A549 (cell line): ENCODE measurements around the gene ELOVL2. TPM values are rescaled to one million over a fixed set of nuclear protein-coding genes. Genes with fewer than 3 reads are reported as not detected.

Experiments
- ATAC-seq, 2 experiments: fragments of 200-7000 bp in 1 of 2; fragments of >200 bp in 1 of 2; cut with Nextera tagmentation in 1 of 2; cut with Tn5 transposase in 1 of 2; 3 replicates each; pipeline versions ENCODE4 v1.8.0 to v1.9.1; 2018 to 2020; ENCODE audit warnings: mild to moderate bottlenecking in 1 of 2, moderate library complexity in 1 of 2
- CTCF ChIA-PET: fragments of 300-600 bp; sonication (Branson Sonifier 250); formaldehyde crosslinking; extraction: SDS; loops from one replicate; lab custom pipeline; 2021; ENCODE audit warnings: antibody characterized with exemption, inconsistent platforms; lab: Yijun Ruan, JAX
- POLR2A ChIA-PET: fragments of 350-600 bp; formaldehyde crosslinking; extraction: SDS; loops from one replicate; lab custom pipeline; 2021; ENCODE audit warnings: antibody characterized with exemption, inconsistent platforms; lab: Yijun Ruan, JAX
- DNase-seq, 2 experiments: peaks; one replicate each; pipeline versions ENCODE4 v3.0.0 to v3.0.0-alpha.2; 2011 to 2016; ENCODE audit warnings: low read depth in 1 of 2, low spot score in 1 of 2
- FAIRE-seq: peaks from 2 replicates; lab custom pipeline; 2011; peaks lifted over from hg19 to GRCh38; lab: Jason Lieb, UNC
- H3K27ac ChIP-seq, 2 experiments: fragments of >200 bp; sonication (Bioruptor Twin); formaldehyde crosslinking; 3 replicates each; pipeline ENCODE4 v1.5.1; 2016 to 2017
- H3K4me1 ChIP-seq: fragments of >200 bp; sonication (Bioruptor Twin); formaldehyde crosslinking; 3 replicates; pipeline ENCODE4 v1.6.1; 2016
- H3K4me2 ChIP-seq: fragments of >200 bp; sonication (Bioruptor Twin); formaldehyde crosslinking; 3 replicates; pipeline ENCODE4 v1.6.1; 2016
- H3K4me3 ChIP-seq: fragments of >200 bp; sonication (Bioruptor Twin); formaldehyde crosslinking; 3 replicates; pipeline ENCODE4 v1.5.1; 2016
- H3K9me3 ChIP-seq: fragments of >200 bp; sonication (Bioruptor Twin); formaldehyde crosslinking; 3 replicates; pipeline ENCODE4 v1.6.1; 2016
- BHLHE40 ChIP-seq: IDR thresholded peaks from 2 replicates; pipeline ENCODE4 v1.6.1; 2012; ENCODE audit warnings: low read depth, low read length, inconsistent platforms
- CBX2 ChIP-seq: fragments of 200-600 bp; sonication (generic); IDR thresholded peaks from 2 replicates; pipeline ENCODE4 v1.6.1; 2016; ENCODE audit warnings: low read depth, mild to moderate bottlenecking, borderline replicate concordance
- CHD4 ChIP-seq: fragments of 200-600 bp; sonication (generic); IDR thresholded peaks from 2 replicates; pipeline ENCODE4 v1.6.1; 2016; ENCODE audit warnings: antibody characterized with exemption, mild to moderate bottlenecking, borderline replicate concordance
- EHF ChIP-seq: fragments of 250-450 bp; sonication (Bioruptor Pico); IDR thresholded peaks from 2 replicates; pipeline ENCODE4 v1.5.0; 2020; ENCODE audit warnings: mild to moderate bottlenecking
- FOSB ChIP-seq: fragments of 250-450 bp; sonication (Bioruptor Pico); IDR thresholded peaks from 2 replicates; pipeline ENCODE4 v1.5.0; 2020; ENCODE audit warnings: mild to moderate bottlenecking, moderate library complexity
- FOSL2 ChIP-seq, 2 experiments: fragments of 450-650 bp in 1 of 2; fragments of >200 bp in 1 of 2; sonication (Bioruptor Twin) in 1 of 2; formaldehyde crosslinking; IDR thresholded peaks; 2 replicates each; pipeline versions ENCODE4 v1.5.0 to v1.6.1; 2016 to 2020; ENCODE audit warnings: mild to moderate bottlenecking in 1 of 2, moderate library complexity in 1 of 2
- GATA3 ChIP-seq: IDR thresholded peaks from 2 replicates; pipeline ENCODE4 v1.6.1; 2012; ENCODE audit warnings: borderline replicate concordance
- HDAC2 ChIP-seq: fragments of 200-600 bp; sonication (generic); IDR thresholded peaks from 2 replicates; pipeline ENCODE4 v1.6.1; 2016
- JUN ChIP-seq, 2 experiments: fragments of >200 bp; sonication (Bioruptor Twin); formaldehyde crosslinking; IDR thresholded peaks; 2 replicates in 1 of 2; 3 replicates in 1 of 2; pipeline ENCODE4 v1.6.1; 2016 to 2017
- KDM1A ChIP-seq: fragments of 200-600 bp; sonication (generic); IDR thresholded peaks from 2 replicates; pipeline ENCODE4 v1.6.1; 2016; ENCODE audit warnings: low read depth, mild to moderate bottlenecking
- KDM5A ChIP-seq: fragments of 200-600 bp; sonication (generic); IDR thresholded peaks from 2 replicates; pipeline ENCODE4 v1.6.1; 2016; ENCODE audit warnings: antibody characterized with exemption, mild to moderate bottlenecking
- MAFK ChIP-seq: fragments of 450-650 bp; IDR thresholded peaks from 2 replicates; pipeline ENCODE4 v1.6.1; 2014; ENCODE audit not compliant: partially characterized antibody
- MAZ ChIP-seq: fragments of 150-350 bp; IDR thresholded peaks from 2 replicates; pipeline ENCODE4 v1.6.1; 2014; ENCODE audit warnings: antibody characterized with exemption, low read depth, low read length, borderline replicate concordance
- NFE2L2 ChIP-seq: fragments of 150-350 bp; conservative IDR thresholded peaks from 2 replicates; pipeline ENCODE4 v1.6.1; 2014; ENCODE audit warnings: low read length
- PHF8 ChIP-seq: fragments of 200-600 bp; sonication (generic); IDR thresholded peaks from 2 replicates; pipeline ENCODE4 v1.6.1; 2016; ENCODE audit warnings: low read depth, mild to moderate bottlenecking, antibody characterized with exemption, moderate library complexity, borderline replicate concordance
- POLR2A ChIP-seq: IDR thresholded peaks from 2 replicates; pipeline ENCODE4 v1.6.1; 2012; ENCODE audit warnings: mild to moderate bottlenecking, low read length
- POLR2AphosphoS2 ChIP-seq: conservative IDR thresholded peaks from 2 replicates; pipeline ENCODE4 v1.6.1; 2012; ENCODE audit warnings: low read length, improper control_type of control experiment, inconsistent platforms
- RAD21 ChIP-seq, 2 experiments: fragments of >200 bp in 1 of 2; sonication (Bioruptor Twin) in 1 of 2; formaldehyde crosslinking in 1 of 2; IDR thresholded peaks in 1 of 2; conservative IDR thresholded peaks in 1 of 2; 2 replicates in 1 of 2; 3 replicates in 1 of 2; pipeline ENCODE4 v1.6.1; 2012 to 2018; ENCODE audit warnings: inconsistent platforms in 1 of 2
- RARB ChIP-seq: fragments of 250-450 bp; sonication (Bioruptor Pico); IDR thresholded peaks from 2 replicates; pipeline ENCODE4 v1.8.0; 2021; ENCODE audit warnings: mild to moderate bottlenecking, moderate library complexity
- RFX5 ChIP-seq: fragments of 450-650 bp; IDR thresholded peaks from 2 replicates; pipeline ENCODE4 v1.7.1; 2014; ENCODE audit warnings: antibody characterized with exemption, mild to moderate bottlenecking, moderate library complexity
- SMC3 ChIP-seq: fragments of >200 bp; sonication (Bioruptor Twin); formaldehyde crosslinking; IDR thresholded peaks from 3 replicates; pipeline ENCODE4 v1.6.1; 2018; ENCODE audit warnings: inconsistent platforms
- WGBS: methylation state at CpG from one replicate; pipeline ENCODE4 v1.1.6; 2017; ENCODE audit errors: missing lambda C conversion rate; 5-methylcytosine and 5-hydroxymethylcytosine counted together
- polyA plus RNA-seq, 4 experiments: library from polyadenylated mRNA; depleted of rRNA in 3 of 4; stranded (reverse); fragments of >200 nt; fragmentation: RNase III in 1 of 4; extraction: RNeasy Plus Mini Kit Qiagen cat#74134 plus additional on column Dnase treatment in 1 of 4; gene quantifications; 2 replicates in 3 of 4; 3 replicates in 1 of 4; pipeline ENCODE4 v1.2.3, GENCODE V29; 2011 to 2017
- TF ChIP-seq, protein P1 (sequence below): fragments of 200-600 bp; sonication (generic); IDR thresholded peaks from 2 replicates; pipeline ENCODE4 v1.6.1; 2016; ENCODE audit warnings: antibody characterized with exemption, mild to moderate bottlenecking, moderate library complexity
- TF ChIP-seq, protein P2 (sequence below): IDR thresholded peaks from 2 replicates; pipeline ENCODE4 v1.6.1; 2012
- TF ChIP-seq, protein P3 (sequence below): fragments of >200 bp; sonication (Bioruptor Twin); formaldehyde crosslinking; IDR thresholded peaks from 3 replicates; pipeline ENCODE4 v1.5.1; 2016
- TF ChIP-seq, protein P4 (sequence below): fragments of 250-450 bp; sonication (Bioruptor Pico); IDR thresholded peaks from 2 replicates; pipeline ENCODE4 v1.5.0; 2020; ENCODE audit warnings: low read depth, mild to moderate bottlenecking, moderate library complexity
- TF ChIP-seq, protein P5 (sequence below): IDR thresholded peaks from 2 replicates; pipeline ENCODE4 v1.6.1; 2012

ELOVL2 gene
- polyA plus RNA-seq, 2 of the 4 experiments (the other 2 are of a cell fraction): 12.4 to 15.5 TPM

DNA sequence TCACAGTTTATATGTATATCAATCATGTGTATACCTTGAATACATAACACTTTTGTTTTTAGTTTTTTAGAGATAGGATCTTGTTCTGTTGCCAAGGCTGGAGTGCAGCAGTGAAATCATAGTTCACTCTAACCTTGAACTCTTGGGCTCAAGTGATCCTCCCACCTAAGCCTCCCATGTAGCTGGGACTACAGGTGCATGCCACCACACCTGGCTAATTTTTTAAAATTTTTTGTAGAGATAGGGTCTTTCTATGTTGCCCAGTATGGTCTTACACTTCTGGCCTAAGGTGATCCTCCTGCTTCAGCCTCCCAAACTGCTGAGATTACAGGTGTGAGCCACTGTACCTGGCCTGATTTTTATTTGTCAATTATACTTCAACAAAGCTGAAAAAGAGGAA lies 87.3 kb downstream of the ELOVL2 start:
- H3K4me1 ChIP-seq: peaks cover 4% of the 10 kb centered on the region
- POLR2A ChIA-PET: no interaction called here
- no peak overlapping the region for H3K27ac ChIP-seq
- FAIRE-seq: no peak
- TF ChIP-seq KDM1A: no peak
- TF ChIP-seq, protein P1, sequence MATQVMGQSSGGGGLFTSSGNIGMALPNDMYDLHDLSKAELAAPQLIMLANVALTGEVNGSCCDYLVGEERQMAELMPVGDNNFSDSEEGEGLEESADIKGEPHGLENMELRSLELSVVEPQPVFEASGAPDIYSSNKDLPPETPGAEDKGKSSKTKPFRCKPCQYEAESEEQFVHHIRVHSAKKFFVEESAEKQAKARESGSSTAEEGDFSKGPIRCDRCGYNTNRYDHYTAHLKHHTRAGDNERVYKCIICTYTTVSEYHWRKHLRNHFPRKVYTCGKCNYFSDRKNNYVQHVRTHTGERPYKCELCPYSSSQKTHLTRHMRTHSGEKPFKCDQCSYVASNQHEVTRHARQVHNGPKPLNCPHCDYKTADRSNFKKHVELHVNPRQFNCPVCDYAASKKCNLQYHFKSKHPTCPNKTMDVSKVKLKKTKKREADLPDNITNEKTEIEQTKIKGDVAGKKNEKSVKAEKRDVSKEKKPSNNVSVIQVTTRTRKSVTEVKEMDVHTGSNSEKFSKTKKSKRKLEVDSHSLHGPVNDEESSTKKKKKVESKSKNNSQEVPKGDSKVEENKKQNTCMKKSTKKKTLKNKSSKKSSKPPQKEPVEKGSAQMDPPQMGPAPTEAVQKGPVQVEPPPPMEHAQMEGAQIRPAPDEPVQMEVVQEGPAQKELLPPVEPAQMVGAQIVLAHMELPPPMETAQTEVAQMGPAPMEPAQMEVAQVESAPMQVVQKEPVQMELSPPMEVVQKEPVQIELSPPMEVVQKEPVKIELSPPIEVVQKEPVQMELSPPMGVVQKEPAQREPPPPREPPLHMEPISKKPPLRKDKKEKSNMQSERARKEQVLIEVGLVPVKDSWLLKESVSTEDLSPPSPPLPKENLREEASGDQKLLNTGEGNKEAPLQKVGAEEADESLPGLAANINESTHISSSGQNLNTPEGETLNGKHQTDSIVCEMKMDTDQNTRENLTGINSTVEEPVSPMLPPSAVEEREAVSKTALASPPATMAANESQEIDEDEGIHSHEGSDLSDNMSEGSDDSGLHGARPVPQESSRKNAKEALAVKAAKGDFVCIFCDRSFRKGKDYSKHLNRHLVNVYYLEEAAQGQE: no peak
- TF ChIP-seq, protein P2, sequence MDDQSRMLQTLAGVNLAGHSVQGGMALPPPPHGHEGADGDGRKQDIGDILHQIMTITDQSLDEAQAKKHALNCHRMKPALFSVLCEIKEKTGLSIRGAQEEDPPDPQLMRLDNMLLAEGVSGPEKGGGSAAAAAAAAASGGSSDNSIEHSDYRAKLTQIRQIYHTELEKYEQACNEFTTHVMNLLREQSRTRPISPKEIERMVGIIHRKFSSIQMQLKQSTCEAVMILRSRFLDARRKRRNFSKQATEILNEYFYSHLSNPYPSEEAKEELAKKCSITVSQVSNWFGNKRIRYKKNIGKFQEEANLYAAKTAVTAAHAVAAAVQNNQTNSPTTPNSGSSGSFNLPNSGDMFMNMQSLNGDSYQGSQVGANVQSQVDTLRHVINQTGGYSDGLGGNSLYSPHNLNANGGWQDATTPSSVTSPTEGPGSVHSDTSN: no peak
- no peak for TF ChIP-seq JUN (IDR thresholded peaks at IDR 0.05)
- no peak for TF ChIP-seq GATA3
- TF ChIP-seq RAD21 (conservative IDR thresholded peaks at IDR 0.05 in 1 of 2, IDR thresholded peaks at IDR 0.05 in 1 of 2): no peak
- no peak for TF ChIP-seq EHF
- no peak overlapping the region for H3K4me3 ChIP-seq
- no peaks in the 10 kb centered on the region for H3K9me3 ChIP-seq
- no peak for DNase-seq
- ATAC-seq: no peak
- no peak overlapping the region for H3K4me2 ChIP-seq
- CTCF ChIA-PET: interaction anchor here (1.2 kb wide), 1 partner anchor 618 kb away, joined by 3 read pairs; no protein-coding TSS in a partner anchor

DNA sequence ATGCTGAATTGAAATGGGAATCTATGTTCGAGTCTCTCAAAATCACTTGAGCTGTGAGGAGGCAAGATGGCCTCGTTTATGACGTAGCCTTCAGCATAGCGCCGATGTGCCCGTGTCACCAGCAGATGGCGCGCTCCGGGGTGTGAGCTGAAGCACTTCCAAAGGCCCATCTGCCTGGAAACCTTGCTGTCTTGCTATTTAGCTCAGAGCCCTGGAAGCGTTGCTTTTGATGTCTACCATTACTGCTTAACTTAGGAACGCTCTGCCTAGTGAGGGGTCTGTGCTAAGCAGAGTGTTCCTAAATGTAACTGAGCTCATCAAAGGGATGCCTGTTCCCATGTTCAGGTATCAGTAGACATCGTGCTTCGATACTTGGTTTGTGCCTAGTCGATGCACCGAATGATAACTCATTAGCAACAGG lies 89.5 kb downstream of the ELOVL2 start:
- ATAC-seq (peak; percentile 82 to 93; a peak in 5 of 6 replicates), DNase-seq (peak; percentile 30 to 76), FAIRE-seq (no peak)
- CTCF ChIA-PET: interaction anchor here (0.7 to 3.4 kb wide), 14 partner anchors 11 to 621 kb away, joined by 3 to 24 read pairs (median 4); no protein-coding TSS in a partner anchor
- Histone ChIP-seq H3K4me2 (no peak overlapping the region), H3K9me3 (no peaks in the 10 kb centered on the region)
- POLR2A ChIA-PET: no interaction called here
- TF ChIP-seq NFE2L2 (no peak), EHF (no peak), RAD21 (conservative IDR thresholded peaks at IDR 0.05 in 1 of 2, IDR thresholded peaks at IDR 0.05 in 1 of 2) (peak; percentile 47 to 62), CHD4 (no peak), KDM5A (no peak), BHLHE40 (no peak), MAZ (no peak), SMC3 (peak; percentile 67), FOSB (CRISPR knock-in tag) (no peak), FOSL2 (IDR thresholded peaks at IDR 0.05) (no peak), FOSL2 (CRISPR knock-in tag; IDR thresholded peaks at IDR 0.05) (no peak), POLR2A (no peak), CBX2 (no peak), POLR2AphosphoS2 (no peak), RARB (CRISPR knock-in tag) (no peak), MAFK (no peak), RFX5 (no peak), PHF8 (no peak), HDAC2 (no peak), KDM1A (no peak)
- TF ChIP-seq, protein P3, sequence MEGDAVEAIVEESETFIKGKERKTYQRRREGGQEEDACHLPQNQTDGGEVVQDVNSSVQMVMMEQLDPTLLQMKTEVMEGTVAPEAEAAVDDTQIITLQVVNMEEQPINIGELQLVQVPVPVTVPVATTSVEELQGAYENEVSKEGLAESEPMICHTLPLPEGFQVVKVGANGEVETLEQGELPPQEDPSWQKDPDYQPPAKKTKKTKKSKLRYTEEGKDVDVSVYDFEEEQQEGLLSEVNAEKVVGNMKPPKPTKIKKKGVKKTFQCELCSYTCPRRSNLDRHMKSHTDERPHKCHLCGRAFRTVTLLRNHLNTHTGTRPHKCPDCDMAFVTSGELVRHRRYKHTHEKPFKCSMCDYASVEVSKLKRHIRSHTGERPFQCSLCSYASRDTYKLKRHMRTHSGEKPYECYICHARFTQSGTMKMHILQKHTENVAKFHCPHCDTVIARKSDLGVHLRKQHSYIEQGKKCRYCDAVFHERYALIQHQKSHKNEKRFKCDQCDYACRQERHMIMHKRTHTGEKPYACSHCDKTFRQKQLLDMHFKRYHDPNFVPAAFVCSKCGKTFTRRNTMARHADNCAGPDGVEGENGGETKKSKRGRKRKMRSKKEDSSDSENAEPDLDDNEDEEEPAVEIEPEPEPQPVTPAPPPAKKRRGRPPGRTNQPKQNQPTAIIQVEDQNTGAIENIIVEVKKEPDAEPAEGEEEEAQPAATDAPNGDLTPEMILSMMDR: peak; percentile 53
- TF ChIP-seq, protein P4, sequence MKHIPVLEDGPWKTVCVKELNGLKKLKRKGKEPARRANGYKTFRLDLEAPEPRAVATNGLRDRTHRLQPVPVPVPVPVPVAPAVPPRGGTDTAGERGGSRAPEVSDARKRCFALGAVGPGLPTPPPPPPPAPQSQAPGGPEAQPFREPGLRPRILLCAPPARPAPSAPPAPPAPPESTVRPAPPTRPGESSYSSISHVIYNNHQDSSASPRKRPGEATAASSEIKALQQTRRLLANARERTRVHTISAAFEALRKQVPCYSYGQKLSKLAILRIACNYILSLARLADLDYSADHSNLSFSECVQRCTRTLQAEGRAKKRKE: no peak
- TF ChIP-seq, protein P5, sequence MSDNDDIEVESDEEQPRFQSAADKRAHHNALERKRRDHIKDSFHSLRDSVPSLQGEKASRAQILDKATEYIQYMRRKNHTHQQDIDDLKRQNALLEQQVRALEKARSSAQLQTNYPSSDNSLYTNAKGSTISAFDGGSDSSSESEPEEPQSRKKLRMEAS: no peak
- TF ChIP-seq, all 56 proteins: peak for 3
- no peak overlapping the region for H3K27ac ChIP-seq
- no peak overlapping the region for H3K4me3 ChIP-seq
- peaks cover 6% of the 10 kb centered on the region for H3K4me1 ChIP-seq
- WGBS: 28% methylated on average over 15 of the region's 15 CpGs
